ENCODE data around the gene PFDN6.

PFDN6 gene

DNA sequence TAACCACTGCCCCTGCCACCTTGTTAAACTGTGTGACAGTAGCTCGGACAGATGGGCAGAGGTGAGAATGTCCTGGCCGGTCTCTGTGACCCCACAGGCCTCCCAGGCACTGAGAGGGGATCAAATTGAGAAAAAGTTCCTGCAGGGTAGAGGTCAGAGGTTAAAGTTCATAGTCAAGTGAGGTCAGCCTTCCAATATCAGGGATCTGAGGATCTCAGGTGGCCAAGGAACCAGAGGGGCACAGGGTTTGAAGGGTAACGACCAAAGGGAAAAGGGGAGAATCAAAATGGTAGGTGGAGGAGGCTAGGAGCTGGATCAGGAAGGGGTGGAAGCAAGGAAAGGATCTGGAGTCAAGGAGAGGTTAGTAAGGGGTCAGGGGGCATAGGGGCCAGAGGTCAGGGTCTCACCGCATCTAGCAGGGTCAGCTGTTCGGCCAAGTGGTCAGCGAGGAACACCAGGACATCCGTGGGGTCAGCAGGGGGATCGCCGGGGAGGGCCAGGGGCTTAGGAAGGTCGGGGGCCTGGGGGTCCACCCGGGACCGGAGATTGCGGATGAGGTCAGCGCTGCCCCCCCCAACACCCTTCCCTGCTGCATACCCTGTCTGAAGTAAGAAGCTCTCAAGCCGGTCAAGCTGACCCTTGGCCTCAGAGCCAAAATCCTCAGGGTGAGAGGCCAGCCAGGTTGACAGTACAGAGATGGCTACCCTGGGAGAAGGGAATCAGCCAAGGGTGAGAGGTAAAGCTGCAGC, 6.4 kb downstream of the PFDN6 start:
- no peak for DNase-seq (ENCODE audit: low read depth in 3 of 3)

DNA sequence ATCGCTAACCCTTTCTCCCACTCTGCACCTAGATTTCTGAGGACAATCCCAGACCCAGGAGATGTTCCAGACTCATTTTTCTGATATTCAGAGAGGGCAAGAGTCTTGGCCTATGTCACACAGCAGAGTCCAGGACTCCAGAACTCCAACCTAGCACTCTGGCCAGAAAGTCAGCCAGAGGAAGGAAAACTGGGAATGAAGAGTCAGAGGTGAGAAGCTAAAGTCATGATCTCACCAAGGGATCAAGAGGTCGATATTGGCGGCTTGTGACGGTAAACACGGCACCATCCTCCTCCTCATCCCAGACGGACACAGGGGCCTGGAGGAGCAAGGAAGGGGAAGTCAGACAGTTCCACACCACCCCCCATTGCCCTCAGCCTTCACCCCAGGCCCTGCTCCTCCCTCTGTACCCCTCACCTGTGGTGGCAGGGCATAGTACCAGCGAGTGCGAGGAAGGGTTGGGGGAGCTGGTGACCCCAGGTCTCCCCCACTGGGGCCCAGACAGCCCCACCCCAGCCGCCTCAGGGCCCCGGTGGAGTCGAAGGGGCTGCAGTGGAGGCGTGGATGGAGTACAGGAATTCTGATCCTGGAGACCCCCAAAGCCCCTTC, 7.5 kb downstream of the PFDN6 start:
- DNase-seq (ENCODE audit: low read depth in 3 of 3) = no peak

- DNase-seq (ENCODE audit: low read depth in 3 of 3) = no peak
These were observed 8.1 kb downstream of the PFDN6 start for GRCh38 chr6:33297406-33297955.

- DNase-seq (ENCODE audit: low read depth in 3 of 3) = peak in 1 of 3 donors; percentile 48
These were observed 8.8 kb downstream of the PFDN6 start for GRCh38 chr6:33297956-33298772.

DNA sequence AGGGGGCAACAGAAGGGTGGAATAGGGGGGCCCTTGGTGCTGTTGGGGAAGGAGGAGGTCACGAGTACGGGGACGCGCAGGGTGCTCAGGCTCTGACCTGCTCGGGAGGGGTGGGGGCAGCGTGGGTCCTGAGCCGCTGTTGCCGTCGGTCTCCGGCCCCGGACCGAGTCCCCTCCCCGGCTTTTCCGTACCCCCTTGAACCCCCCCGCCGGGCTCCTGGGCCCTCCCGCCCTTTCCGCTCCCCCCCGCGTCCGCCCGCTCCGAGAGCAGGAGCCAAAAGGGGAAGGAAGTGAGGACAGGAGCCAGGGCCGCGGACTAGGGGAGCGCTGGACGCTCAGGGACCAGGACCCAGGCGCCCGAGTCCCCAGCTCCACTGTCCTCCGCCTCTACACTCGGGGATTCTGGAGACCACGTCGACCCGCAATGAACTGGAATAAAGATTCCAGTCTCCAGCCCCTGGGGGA, 9.4 kb downstream of the PFDN6 start, which contains the start of gene RGL2:
Gene RGL2, minus strand, starts transcription at position 170 of the 464 bp plus-strand sequence. CDS start 332 bp downstream, outside the sequence.
- DNase-seq (ENCODE audit: low read depth in 3 of 3) = peak in 1 of 3 donors; percentile 47

DNA sequence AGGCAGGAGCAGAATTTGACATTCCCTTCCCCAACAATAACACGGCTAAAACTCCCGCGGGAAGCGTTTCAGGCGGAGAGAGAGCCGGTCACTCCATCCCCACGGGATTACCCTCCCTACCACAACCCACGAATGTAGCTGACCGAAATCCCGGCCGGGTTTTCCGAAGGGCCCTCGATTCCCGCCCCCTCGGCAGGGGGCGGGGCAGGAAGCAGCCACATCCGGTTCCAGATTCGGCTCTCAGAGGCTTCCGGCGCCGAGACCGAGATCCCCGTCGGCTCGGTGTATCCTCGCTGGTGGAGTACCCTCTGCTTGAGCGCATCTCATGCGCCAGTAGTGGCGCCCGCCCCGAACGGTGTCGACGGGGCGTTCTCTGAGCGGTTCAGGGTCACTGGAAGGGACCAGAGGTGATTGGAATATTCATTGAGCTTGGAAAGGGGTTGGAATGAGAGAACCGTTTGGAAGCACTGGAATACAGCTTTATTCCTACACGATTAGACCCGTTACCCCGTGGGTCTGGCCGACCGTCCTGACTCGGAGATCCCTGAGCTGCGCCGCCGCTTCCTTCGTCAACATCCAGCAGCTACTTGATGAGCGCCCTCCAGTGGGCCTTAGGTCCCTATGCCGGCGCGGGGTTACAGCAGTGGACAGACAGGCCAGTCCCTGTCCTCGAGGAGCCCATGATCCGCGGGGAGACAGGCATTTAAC, 10.0 kb downstream of the PFDN6 start:
- DNase-seq (ENCODE audit: low read depth in 3 of 3) = peak; percentile 88 to 91 (median 90)

DNA sequence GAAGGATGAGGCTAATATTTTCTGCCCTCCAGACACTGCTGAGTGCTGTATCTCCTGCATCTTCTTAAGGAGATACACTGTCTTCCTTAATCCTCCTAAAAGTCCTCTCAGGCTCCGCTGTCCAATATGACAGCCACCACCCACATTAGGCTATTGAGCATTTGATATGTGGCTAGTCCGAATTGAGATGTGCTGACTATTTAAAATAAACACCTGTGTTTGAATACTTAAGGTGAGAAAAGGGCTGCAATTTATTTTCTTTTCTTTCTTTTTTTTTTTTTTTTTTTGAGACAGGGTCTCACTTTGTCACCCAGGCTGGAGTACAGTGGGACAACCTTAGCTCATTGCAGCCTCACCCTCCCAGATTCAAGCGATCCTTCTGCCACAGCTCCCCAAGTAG, 12.5 kb downstream of the PFDN6 start:
- no peak for DNase-seq (ENCODE audit: low read depth in 3 of 3)

- no peak for DNase-seq (ENCODE audit: low read depth in 3 of 3)
These were observed 14.8 kb downstream of the PFDN6 start for GRCh38 chr6:33304216-33304615.

GRCh38 chr6:33305052-33305451, 15.7 kb downstream of the PFDN6 start:
- no peak for DNase-seq (ENCODE audit: low read depth in 3 of 3)

GRCh38 chr6:33306356-33306755, 17.0 kb downstream of the PFDN6 start:
- no peak for DNase-seq (ENCODE audit: low read depth in 3 of 3)

- peak in 1 of 3 donors; percentile 80 for DNase-seq (ENCODE audit: low read depth in 3 of 3)
These were observed 23.1 kb downstream of the PFDN6 start for GRCh38 chr6:33312361-33313104.

GRCh38 chr6:33313105-33313708, 23.8 kb downstream of the PFDN6 start:
- DNase-seq (ENCODE audit: low read depth in 3 of 3) = peak in 1 of 3 donors; percentile 40

DNA sequence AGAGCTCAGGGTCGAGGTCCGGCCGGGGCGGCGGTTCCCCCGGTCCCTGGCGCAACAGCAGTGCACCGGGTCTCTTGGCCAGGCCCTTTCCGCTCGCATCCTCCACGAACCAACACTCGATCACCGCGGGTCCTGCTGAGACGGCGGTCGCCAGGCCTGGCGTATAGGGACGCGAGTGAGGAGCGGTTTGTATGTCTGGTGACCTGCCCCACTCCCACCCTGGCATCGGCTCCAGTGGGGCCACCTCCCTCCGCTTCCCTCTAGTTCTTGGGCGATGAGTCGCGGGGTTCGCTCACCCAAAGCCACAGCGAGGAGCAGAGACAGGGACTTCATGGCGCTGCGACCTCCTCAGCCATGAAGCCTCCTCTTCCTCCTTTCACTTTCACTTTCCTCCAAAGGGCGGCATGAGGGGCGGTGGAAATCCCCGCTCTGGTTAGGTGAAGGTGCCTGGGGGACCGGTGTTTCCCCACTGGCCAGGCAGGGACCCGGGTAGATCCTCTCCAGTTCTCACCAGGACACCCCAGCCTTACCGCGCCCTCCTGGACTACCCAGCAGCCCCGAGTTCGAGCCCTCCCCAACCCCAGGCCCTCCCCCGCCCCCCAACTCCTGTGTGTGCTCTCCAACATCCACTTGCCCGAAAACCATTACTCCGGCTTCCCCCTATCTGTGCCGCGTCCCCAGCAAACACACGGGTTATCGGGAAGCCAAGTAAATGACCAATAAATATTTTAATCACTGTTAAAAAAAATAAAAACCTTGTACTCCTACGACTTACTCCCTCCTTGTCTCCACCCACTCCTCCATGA, 24.5 kb downstream of the PFDN6 start, which contains the start of gene TAPBP:
Gene TAPBP, minus strand, starts transcription at position 370 of the 806 bp plus-strand sequence. Its CDS starts 37 bp downstream, at position 333.
- peak; percentile 62 to 75 (median 63) for DNase-seq (ENCODE audit: low read depth in 3 of 3)

- DNase-seq (ENCODE audit: low read depth in 3 of 3) = peak in 1 of 3 donors; percentile 48
These were observed 25.1 kb downstream of the PFDN6 start for GRCh38 chr6:33314515-33314942.

DNA sequence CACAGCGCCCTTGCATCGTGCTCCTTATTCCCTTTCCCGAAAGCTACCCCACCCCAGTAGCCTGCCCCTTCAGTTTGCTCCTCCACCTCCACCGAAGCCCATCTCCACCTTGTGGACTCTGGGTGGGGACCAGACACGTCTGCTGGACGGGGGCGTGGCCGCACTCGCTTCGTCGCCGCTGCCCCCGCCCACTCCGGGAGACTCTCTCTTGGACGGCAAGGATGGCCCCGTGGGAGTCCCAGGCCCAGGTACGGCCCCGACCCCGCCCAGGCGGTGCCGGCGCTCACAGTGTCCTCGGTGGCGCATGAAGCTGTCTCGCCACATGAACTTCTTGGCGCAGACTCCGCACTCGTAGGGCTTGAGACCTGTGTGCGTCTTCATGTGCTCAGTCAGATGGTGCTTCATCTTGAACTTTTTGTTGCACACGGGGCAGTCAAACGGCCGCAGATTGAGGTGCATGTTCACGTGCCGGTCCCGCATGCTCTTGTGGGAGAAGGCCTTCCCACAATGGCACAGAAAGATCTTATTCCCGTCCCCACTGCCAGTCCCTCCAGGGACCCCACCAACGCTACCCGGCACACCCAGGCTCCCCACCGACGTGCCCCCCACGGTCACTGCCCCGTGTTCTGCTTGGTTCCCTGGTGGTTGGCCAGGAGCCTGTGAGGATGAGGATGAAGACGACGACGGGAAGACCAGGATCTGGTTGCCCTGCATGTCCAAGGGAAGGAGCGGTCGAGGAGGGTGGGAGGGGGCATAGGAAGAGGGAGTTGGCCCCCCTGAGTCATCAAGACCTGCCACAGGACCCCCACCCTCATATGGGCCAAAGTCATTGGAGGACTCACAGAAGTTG, 25.8 kb downstream of the PFDN6 start:
- no peak for DNase-seq (ENCODE audit: low read depth in 3 of 3)

DNA sequence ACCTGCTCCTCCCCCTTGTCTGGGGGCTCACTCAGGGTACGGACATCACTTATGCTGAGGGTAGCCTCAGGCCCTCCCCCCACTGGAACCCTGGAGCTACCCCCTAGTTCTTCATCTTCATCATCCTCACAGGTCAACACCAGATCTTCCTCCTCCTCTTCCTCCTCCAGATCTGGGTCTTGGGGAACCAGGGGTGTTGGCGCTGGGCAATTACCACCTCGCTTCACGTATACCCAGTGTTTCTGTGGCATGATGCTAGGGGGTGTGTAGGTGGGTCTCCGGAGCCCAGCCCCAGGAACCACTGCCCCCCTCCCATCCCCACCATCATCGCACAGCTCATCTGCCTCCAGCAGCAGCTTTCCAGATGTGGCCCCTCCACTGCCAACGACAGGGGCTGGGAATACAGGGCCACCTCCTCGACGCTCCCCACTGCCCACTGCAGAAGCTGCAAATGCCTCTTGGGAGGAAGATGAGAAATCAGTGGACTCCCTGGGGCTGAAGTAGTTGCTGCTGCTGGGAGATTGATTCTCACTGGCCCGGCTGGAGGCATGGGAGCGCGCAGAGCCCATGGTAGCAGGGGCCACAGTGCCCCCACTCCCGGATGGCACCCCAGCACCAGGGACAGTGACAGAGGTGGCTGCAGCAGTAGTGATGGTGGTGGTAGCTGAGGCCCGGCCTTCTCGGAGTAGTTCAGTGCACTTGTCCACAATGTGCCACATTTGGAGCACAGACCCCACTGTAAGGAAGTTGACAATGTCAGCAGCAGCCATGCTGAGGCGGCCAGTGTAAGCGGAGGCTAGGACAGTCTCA, 26.6 kb downstream of the PFDN6 start:
- no peak for DNase-seq (ENCODE audit: low read depth in 3 of 3)
